Mammary epithelial cell (primary cell): Measurements from ENCODE around the gene ABTB1.

Source experiments
- CTCF ChIP-seq, 2 donors: IDR thresholded peaks in 1 of 2; conservative IDR thresholded peaks in 1 of 2; 2 replicates each; pipeline ENCODE4 v1.5.1; 2011 to 2012; ENCODE audit warnings: inconsistent platforms in 2 of 2, low read length in 2 of 2, mild to moderate bottlenecking in 2 of 2, control low read depth in 1 of 2, low read depth in 1 of 2; ENCODE audit not compliant: insufficient read depth in 1 of 2; ENCODE audit errors: extremely low read depth in 1 of 2
- EZH2 ChIP-seq: IDR thresholded peaks from 2 replicates; pipeline ENCODE4 v1.6.1; 2012; ENCODE audit warnings: low read length, inconsistent platforms, borderline replicate concordance

- TF ChIP-seq CTCF (conservative IDR thresholded peaks at IDR 0.05 in 1 of 2, IDR thresholded peaks at IDR 0.05 in 1 of 2; ENCODE audit: extremely low read depth in 1 of 2, insufficient read depth in 1 of 2, low read depth in 1 of 2, low read length in 2 of 2) (no peak), EZH2 (no peak)
Measured at GRCh38 chr3:127688416-127689265, 15.9 kb downstream of the ABTB1 start.
